Loucy (cell line): ENCODE data around the gene CD82.

Experiments used
- CTCF ChIP-seq: fragments of 200-600 bp; sonication (generic); conservative IDR thresholded peaks from 2 replicates; pipeline ENCODE4 v1.5.1; 2014; ENCODE audit warnings: mild to moderate bottlenecking, antibody characterized with exemption, low read length
- EZH2phosphoT487 ChIP-seq: fragments of 200-600 bp; IDR thresholded peaks from 2 replicates; pipeline ENCODE4 v1.6.1; 2018; ENCODE audit warnings: antibody characterized with exemption, mild to moderate bottlenecking, moderate library complexity, borderline replicate concordance

- TF ChIP-seq CTCF (no peak), EZH2phosphoT487 (no peak)
Measured at GRCh38 chr11:44620328-44620725, 54.9 kb downstream of the CD82 start.
